Upper lobe of left lung (tissue), 6 donors: Measurements from ENCODE around the gene P3H2. TPM values are rescaled to one million over a fixed set of nuclear protein-coding genes. Genes with fewer than 3 reads are reported as not detected.

Experiments used
- ATAC-seq, 2 donors: fragments of 200-7000 bp; cut with Tn5 transposase; one replicate each; pipeline ENCODE4 v1.9.1; 2022; ENCODE audit warnings: mild to moderate bottlenecking in 2 of 2, moderate library complexity in 2 of 2; ENCODE audit not compliant: low FRiP score in 2 of 2
- DNase-seq, 2 donors: peaks; one replicate each; pipeline ENCODE4 v3.0.0-alpha.2; 2019 to 2020
- H3K27ac ChIP-seq, 4 donors: fragments of 200-600 bp; sonication (generic); one replicate each; pipeline ENCODE4 v1.5.1; 2016 to 2019
- H3K27me3 ChIP-seq, 4 donors: fragments of 200-600 bp; sonication (generic); one replicate each; pipeline ENCODE4 v1.5.1; 2017 to 2019
- H3K36me3 ChIP-seq, 4 donors: fragments of 200-600 bp; sonication (generic); one replicate each; pipeline ENCODE4 v1.5.1; 2016 to 2019
- H3K4me1 ChIP-seq, 4 donors: fragments of 200-600 bp; sonication (generic); one replicate each; pipeline ENCODE4 v1.5.1; 2018 to 2019
- H3K4me3 ChIP-seq, 4 donors: fragments of 200-600 bp; sonication (generic); one replicate each; pipeline ENCODE4 v1.5.1; 2017 to 2019; ENCODE audit warnings: mild to moderate bottlenecking in 2 of 4, moderate library complexity in 1 of 4
- H3K9me3 ChIP-seq, 4 donors: fragments of 200-600 bp; sonication (generic); one replicate each; pipeline ENCODE4 v1.5.1; 2018 to 2019
- CTCF ChIP-seq, 6 experiments: fragments of 450-650 bp in 4 of 6; fragments of 200-600 bp in 2 of 6; sonication (generic) in 2 of 6; IDR thresholded peaks; one replicate each; pipeline ENCODE4 v1.5.1; 2016 to 2019; ENCODE audit warnings: antibody characterized with exemption in 6 of 6
- EP300 ChIP-seq, 4 donors: sonication (generic); formaldehyde crosslinking; IDR thresholded peaks; one replicate each; pipeline ENCODE4 v1.5.1; 2017; ENCODE audit warnings: antibody characterized with exemption in 4 of 4, control low read depth in 2 of 4
- POLR2A ChIP-seq, 4 donors: fragments of 450-650 bp; IDR thresholded peaks; one replicate each; pipeline ENCODE4 v1.5.1; 2016 to 2017; ENCODE audit warnings: antibody characterized with exemption in 4 of 4, mild to moderate bottlenecking in 2 of 4
- POLR2AphosphoS5 ChIP-seq, 2 donors: sonication (generic); formaldehyde crosslinking; IDR thresholded peaks; one replicate each; pipeline ENCODE4 v1.5.1; 2017; ENCODE audit warnings: antibody characterized with exemption in 2 of 2
- WGBS, 2 donors: methylation state at CpG; one replicate each; pipeline ENCODE4 v1.1.5; 2017 to 2018; 5-methylcytosine and 5-hydroxymethylcytosine counted together
- total RNA-seq, 6 donors: library from RNA; depleted of rRNA in 4 of 6; stranded (reverse); fragments of >200 nt in 4 of 6; gene quantifications; one replicate each; pipeline versions ENCODE4 v1.1.0 to v1.2.1, GENCODE V29; 2016 to 2021
- donor health status: DM: no; HTN: no; CAD: no; lungs with moderate emphysema.
- donor health status: DM: no; HTN: yes; CAD: no; lungs with severe emphysema.

P3H2 gene, protein sequence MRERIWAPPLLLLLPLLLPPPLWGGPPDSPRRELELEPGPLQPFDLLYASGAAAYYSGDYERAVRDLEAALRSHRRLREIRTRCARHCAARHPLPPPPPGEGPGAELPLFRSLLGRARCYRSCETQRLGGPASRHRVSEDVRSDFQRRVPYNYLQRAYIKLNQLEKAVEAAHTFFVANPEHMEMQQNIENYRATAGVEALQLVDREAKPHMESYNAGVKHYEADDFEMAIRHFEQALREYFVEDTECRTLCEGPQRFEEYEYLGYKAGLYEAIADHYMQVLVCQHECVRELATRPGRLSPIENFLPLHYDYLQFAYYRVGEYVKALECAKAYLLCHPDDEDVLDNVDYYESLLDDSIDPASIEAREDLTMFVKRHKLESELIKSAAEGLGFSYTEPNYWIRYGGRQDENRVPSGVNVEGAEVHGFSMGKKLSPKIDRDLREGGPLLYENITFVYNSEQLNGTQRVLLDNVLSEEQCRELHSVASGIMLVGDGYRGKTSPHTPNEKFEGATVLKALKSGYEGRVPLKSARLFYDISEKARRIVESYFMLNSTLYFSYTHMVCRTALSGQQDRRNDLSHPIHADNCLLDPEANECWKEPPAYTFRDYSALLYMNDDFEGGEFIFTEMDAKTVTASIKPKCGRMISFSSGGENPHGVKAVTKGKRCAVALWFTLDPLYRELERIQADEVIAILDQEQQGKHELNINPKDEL
- total RNA-seq: 100 to 1,000 TPM in 1 of 6 donors, 10 to 100 TPM in 5; 42.2 to 114 (median 63.0) TPM

GRCh38 chr3:190120269-190121060 is at the start of gene P3H2:
Gene P3H2, minus strand, starts transcription at chr3:190120897. Its CDS starts 166 bp downstream, at chr3:190120731.
- peak in 3 of 6 experiments; percentile 16 to 47 (median 37) for TF ChIP-seq CTCF (IDR thresholded peaks at IDR 0.05)
- TF ChIP-seq POLR2AphosphoS5 (IDR thresholded peaks at IDR 0.05): peak in 1 of 2 donors; percentile 41
- TF ChIP-seq POLR2A (IDR thresholded peaks at IDR 0.05): peak in 2 of 4 donors; percentile 60 to 74
- TF ChIP-seq EP300 (IDR thresholded peaks at IDR 0.05): no peak
- Histone ChIP-seq H3K9me3 (no peaks in the 10 kb centered on the region), H3K36me3 (no peaks in the 10 kb centered on the region), H3K27ac (peak within 1 kb of the TSS; percentile 75 to 86 (median 80)), H3K27me3 (peaks cover 0 to 5% (median 4%) of the 10 kb centered on the region in 4 donors), H3K4me3 (peak within 1 kb of the TSS; percentile 11 to 75 (median 68)), H3K4me1 (peaks cover 11 to 21% (median 13%) of the 10 kb centered on the region in 4 donors)
- DNase-seq (peak; percentile 88 to 93), ATAC-seq (peak; percentile 95 to 96)
- WGBS, 2 donors: 0 to 1% methylated on average over 2 to 56 of the region's 100 CpGs

DNA sequence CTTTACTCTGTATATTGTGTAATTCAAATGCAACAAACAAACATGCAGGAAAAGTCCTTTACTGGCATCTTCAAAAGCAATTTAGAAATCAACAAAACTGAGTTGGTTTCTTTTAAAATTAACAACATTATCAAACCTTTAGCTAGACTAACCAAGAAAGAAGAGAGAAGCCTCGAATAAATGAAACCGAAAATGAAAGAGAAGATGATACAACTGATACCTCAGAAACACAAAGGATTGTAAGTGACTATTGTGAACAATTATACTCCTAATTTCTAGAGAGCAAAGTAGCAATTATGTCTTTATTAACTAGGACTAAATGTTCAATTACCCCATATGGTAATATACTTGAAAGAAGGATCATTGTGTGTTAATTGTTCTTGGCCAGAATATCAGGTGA is 49.2 kb upstream of the P3H2 start:
- no peaks in the 10 kb centered on the region for H3K9me3 ChIP-seq
- DNase-seq (no peak), ATAC-seq (no peak)
- H3K4me1 ChIP-seq: no peaks in the 10 kb centered on the region
- H3K4me3 ChIP-seq: no peak overlapping the region
- H3K27me3 ChIP-seq: no peaks in the 10 kb centered on the region
- H3K27ac ChIP-seq: no peak overlapping the region
- no peaks in the 10 kb centered on the region for H3K36me3 ChIP-seq
- TF ChIP-seq POLR2A (IDR thresholded peaks at IDR 0.05) (no peak), CTCF (IDR thresholded peaks at IDR 0.05) (no peak), POLR2AphosphoS5 (IDR thresholded peaks at IDR 0.05) (no peak), EP300 (IDR thresholded peaks at IDR 0.05) (no peak)
- 55 to 62% methylated on average over 2 of the region's 2 CpGs for WGBS, 2 donors

DNA sequence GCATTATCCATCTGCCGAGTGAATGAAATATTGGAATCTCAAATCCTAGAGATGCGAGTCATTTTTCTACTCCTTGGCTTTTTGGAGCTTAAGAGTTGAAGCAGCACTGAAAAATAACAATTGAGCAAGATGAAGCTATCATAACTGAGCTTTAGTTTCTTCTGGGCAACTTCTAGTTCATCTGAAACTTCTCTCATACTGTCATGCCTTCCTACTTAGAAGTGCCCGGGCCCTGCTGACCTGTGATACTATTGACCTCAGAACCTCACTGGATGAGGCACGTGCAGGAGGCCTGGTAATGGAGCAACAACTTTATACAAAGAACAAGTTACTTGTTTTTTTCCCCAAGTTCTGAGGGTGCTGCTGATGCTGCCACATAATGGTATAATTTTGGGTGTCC is 48.5 kb upstream of the P3H2 start:
- no peaks in the 10 kb centered on the region for H3K9me3 ChIP-seq
- H3K27me3 ChIP-seq: no peaks in the 10 kb centered on the region
- ATAC-seq: no peak
- DNase-seq: no peak
- H3K4me1 ChIP-seq: no peaks in the 10 kb centered on the region
- H3K36me3 ChIP-seq: no peaks in the 10 kb centered on the region
- no peak overlapping the region for H3K4me3 ChIP-seq
- no peak overlapping the region for H3K27ac ChIP-seq
- 69 to 79% methylated on average over 4 of the region's 4 CpGs for WGBS, 2 donors
- TF ChIP-seq POLR2AphosphoS5 (IDR thresholded peaks at IDR 0.05): no peak
- no peak for TF ChIP-seq EP300 (IDR thresholded peaks at IDR 0.05)
- TF ChIP-seq CTCF (IDR thresholded peaks at IDR 0.05): no peak
- no peak for TF ChIP-seq POLR2A (IDR thresholded peaks at IDR 0.05)

- no peaks in the 10 kb centered on the region for H3K4me1 ChIP-seq
- no peaks in the 10 kb centered on the region for H3K36me3 ChIP-seq
- H3K27ac ChIP-seq: no peak overlapping the region
- TF ChIP-seq EP300 (IDR thresholded peaks at IDR 0.05) (no peak), CTCF (IDR thresholded peaks at IDR 0.05) (no peak)
- DNase-seq (no peak), ATAC-seq (no peak)
- no peaks in the 10 kb centered on the region for H3K9me3 ChIP-seq
- 69 to 75% methylated on average over 6 of the region's 6 CpGs for WGBS, 2 donors
- H3K27me3 ChIP-seq: no peaks in the 10 kb centered on the region
- no peak overlapping the region for H3K4me3 ChIP-seq
Measured at GRCh38 chr3:190167936-190168680, 47.4 kb upstream of the P3H2 start.
